SU-DHL-6 (cell line): ENCODE results near the gene SASS6.

Source experiments
- H2AFZ ChIP-seq: fragments of 200-600 bp; sonication (generic); 2 replicates; pipeline ENCODE4 v1.6.1; 2014; ENCODE audit warnings: low read depth, mild to moderate bottlenecking, moderate library complexity, mixed read lengths, antibody characterized with exemption, low read length; ENCODE audit not compliant: severe bottlenecking
- H3F3A ChIP-seq: fragments of 200-600 bp; shearing (Covaris generic); 2 replicates; pipeline ENCODE4 v1.6.0; 2016; ENCODE audit warnings: antibody characterized with exemption, mild to moderate bottlenecking; ENCODE audit not compliant: insufficient read depth
- H3K27ac ChIP-seq: fragments of 200-600 bp; sonication (generic); 2 replicates; pipeline ENCODE4 v1.5.1; 2016; ENCODE audit warnings: low read depth, mild to moderate bottlenecking, low read length, moderate library complexity, mixed read lengths
- H3K27me3 ChIP-seq: fragments of 200-600 bp; sonication (generic), shearing (Covaris generic); 2 replicates; pipeline ENCODE4 v1.6.0; 2014; ENCODE audit warnings: mild to moderate bottlenecking, low read length
- H3K36me3 ChIP-seq: fragments of 200-600 bp; sonication (generic); 2 replicates; pipeline ENCODE4 v1.6.1; 2014; ENCODE audit warnings: mild to moderate bottlenecking, low read length, mixed read lengths
- H3K4me2 ChIP-seq: fragments of 300-600, 200-600 bp; shearing (Covaris generic), sonication (generic); 2 replicates; pipeline ENCODE4 v1.6.0; 2014; ENCODE audit warnings: low read length, low read depth, mild to moderate bottlenecking; ENCODE audit not compliant: poor library complexity, severe bottlenecking
- H3K4me3 ChIP-seq: fragments of 200-600 bp; sonication (generic); 2 replicates; pipeline ENCODE4 v1.5.1; 2014; ENCODE audit warnings: antibody characterized with exemption, low read length, mild to moderate bottlenecking, mixed read lengths; ENCODE audit not compliant: insufficient read depth, poor library complexity, severe bottlenecking
- H3K79me2 ChIP-seq: fragments of 200-600 bp; sonication (generic); 2 replicates; pipeline ENCODE4 v1.6.1; 2014; ENCODE audit warnings: mild to moderate bottlenecking, low read length, moderate library complexity; ENCODE audit not compliant: insufficient read depth
- H3K9ac ChIP-seq: fragments of 200-600 bp; sonication (generic); 2 replicates; pipeline ENCODE4 v1.7.0; 2014; ENCODE audit warnings: mild to moderate bottlenecking, low read length
- H3K9me2 ChIP-seq: fragments of 200-600 bp; sonication (generic); replicated peaks from 2 replicates; pipeline ENCODE4 v1.6.1; 2014; ENCODE audit warnings: low read length; ENCODE audit not compliant: insufficient read depth
- H3K9me3 ChIP-seq: fragments of 200-600 bp; sonication (generic); 2 replicates; pipeline ENCODE4 v1.6.1; 2014; ENCODE audit warnings: low read length, mixed read lengths; ENCODE audit not compliant: insufficient read depth
- H4K20me1 ChIP-seq: fragments of 200-600 bp; sonication (generic); 2 replicates; pipeline ENCODE4 v1.6.1; 2014; ENCODE audit warnings: low read depth, mild to moderate bottlenecking, antibody characterized with exemption, low read length, moderate library complexity, mixed read lengths
- EZH2phosphoT487 ChIP-seq: fragments of 200-600 bp; sonication (generic), shearing (Covaris generic); conservative IDR thresholded peaks from 2 replicates; pipeline ENCODE4 v1.6.1; 2018; ENCODE audit warnings: mild to moderate bottlenecking, antibody characterized with exemption, low read length, moderate library complexity, mixed read lengths
- TF ChIP-seq, protein P1 (sequence below): fragments of 200-600 bp; sonication (generic); IDR thresholded peaks from one replicate; pipeline ENCODE4 v1.5.1; 2017; ENCODE audit warnings: antibody characterized with exemption, mild to moderate bottlenecking, low read length, moderate library complexity; ENCODE audit not compliant: insufficient read depth, poor library complexity, severe bottlenecking

Gene SASS6

DNA sequence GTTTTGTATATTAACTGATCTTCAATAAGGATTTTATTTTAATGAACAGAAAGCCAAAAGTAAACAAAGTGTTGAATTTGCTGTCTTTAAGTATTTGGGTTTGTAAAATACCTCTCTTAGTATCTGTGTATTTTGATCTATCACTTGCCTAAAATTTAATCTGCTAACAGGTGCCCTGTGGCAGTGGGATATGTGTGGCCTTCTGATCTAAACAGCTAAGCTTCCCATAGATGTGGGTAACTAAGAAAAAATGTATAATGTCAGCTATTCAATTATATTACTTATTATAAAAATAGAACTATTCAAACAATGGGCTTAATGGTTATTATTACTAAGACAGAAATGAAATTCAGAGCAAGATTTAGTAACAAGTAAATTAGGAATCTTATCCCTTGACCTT is 30.2 kb upstream of the SASS6 start:
- Histone ChIP-seq H3K9me2 (no peaks in the 10 kb centered on the region), H3K36me3 (no peaks in the 10 kb centered on the region), H2AFZ (no peak overlapping the region), H3K9ac (no peak overlapping the region), H3K79me2 (no peaks in the 10 kb centered on the region), H4K20me1 (no peaks in the 10 kb centered on the region), H3K4me3 (no peak overlapping the region), H3F3A (no peaks in the 10 kb centered on the region), H3K27ac (no peak overlapping the region), H3K27me3 (no peaks in the 10 kb centered on the region), H3K4me2 (no peak overlapping the region), H3K9me3 (no peaks in the 10 kb centered on the region)
- TF ChIP-seq EZH2phosphoT487 = no peak
- TF ChIP-seq, protein P1, sequence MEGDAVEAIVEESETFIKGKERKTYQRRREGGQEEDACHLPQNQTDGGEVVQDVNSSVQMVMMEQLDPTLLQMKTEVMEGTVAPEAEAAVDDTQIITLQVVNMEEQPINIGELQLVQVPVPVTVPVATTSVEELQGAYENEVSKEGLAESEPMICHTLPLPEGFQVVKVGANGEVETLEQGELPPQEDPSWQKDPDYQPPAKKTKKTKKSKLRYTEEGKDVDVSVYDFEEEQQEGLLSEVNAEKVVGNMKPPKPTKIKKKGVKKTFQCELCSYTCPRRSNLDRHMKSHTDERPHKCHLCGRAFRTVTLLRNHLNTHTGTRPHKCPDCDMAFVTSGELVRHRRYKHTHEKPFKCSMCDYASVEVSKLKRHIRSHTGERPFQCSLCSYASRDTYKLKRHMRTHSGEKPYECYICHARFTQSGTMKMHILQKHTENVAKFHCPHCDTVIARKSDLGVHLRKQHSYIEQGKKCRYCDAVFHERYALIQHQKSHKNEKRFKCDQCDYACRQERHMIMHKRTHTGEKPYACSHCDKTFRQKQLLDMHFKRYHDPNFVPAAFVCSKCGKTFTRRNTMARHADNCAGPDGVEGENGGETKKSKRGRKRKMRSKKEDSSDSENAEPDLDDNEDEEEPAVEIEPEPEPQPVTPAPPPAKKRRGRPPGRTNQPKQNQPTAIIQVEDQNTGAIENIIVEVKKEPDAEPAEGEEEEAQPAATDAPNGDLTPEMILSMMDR = no peak

DNA sequence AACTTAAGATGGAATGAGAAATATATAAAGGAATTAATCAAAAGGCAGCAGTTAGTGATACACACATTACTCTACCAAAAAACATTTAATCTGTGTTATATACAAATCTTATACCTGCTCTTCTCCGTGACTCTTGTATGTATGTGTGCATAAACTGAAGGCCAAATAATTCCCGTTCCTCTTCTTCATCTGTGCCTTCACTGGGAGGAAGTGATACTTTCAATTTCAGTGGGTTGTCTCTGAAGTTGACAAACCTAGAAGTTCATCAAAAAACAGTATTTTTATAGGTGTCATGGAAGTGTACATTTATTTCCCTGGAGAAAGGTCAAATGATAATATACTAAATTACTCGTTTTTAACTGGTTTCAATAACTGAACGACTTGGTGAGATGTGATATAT is 19.5 kb upstream of the SASS6 start:
- Histone ChIP-seq H3K36me3 (peaks cover 15% of the 10 kb centered on the region), H3K27me3 (no peaks in the 10 kb centered on the region), H3K9me2 (no peaks in the 10 kb centered on the region), H3K79me2 (no peaks in the 10 kb centered on the region), H2AFZ (no peak overlapping the region), H3K9me3 (no peaks in the 10 kb centered on the region), H3K4me3 (no peak overlapping the region), H3F3A (peaks cover 24% of the 10 kb centered on the region), H3K9ac (no peak overlapping the region), H3K27ac (no peak overlapping the region), H3K4me2 (no peak overlapping the region), H4K20me1 (no peaks in the 10 kb centered on the region)
- no peak for TF ChIP-seq EZH2phosphoT487
- TF ChIP-seq, protein P1 = no peak

DNA sequence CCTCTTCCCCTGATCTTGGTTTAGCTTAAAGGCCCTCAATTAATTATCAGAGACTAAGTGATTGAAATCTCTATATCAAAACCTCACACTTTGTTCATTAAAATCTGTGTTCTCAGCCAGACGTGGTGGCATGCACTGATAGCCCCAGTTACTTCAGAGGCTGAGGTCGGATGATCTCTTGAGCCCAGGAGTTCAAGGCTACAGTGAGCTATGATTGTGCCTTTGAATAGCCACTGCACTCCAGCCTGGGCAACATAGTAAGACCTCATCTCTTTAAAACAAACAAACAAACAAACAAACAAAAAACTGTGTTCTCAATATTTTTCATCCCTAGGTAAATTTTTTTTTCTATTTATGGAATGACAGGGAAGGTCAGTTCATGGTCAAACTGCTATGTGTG is 18.9 kb upstream of the SASS6 start:
- no peaks in the 10 kb centered on the region for H3K9me2 ChIP-seq
- H2AFZ ChIP-seq = no peak overlapping the region
- no peak overlapping the region for H3K4me2 ChIP-seq
- peaks cover 24% of the 10 kb centered on the region for H3F3A ChIP-seq
- TF ChIP-seq, protein P1 = no peak
- no peak for TF ChIP-seq EZH2phosphoT487
- no peaks in the 10 kb centered on the region for H3K9me3 ChIP-seq
- no peak overlapping the region for H3K4me3 ChIP-seq
- H4K20me1 ChIP-seq = no peaks in the 10 kb centered on the region
- no peak overlapping the region for H3K9ac ChIP-seq
- no peaks in the 10 kb centered on the region for H3K27me3 ChIP-seq
- H3K36me3 ChIP-seq = peaks cover 15% of the 10 kb centered on the region
- H3K27ac ChIP-seq = no peak overlapping the region
- H3K79me2 ChIP-seq = no peaks in the 10 kb centered on the region

DNA sequence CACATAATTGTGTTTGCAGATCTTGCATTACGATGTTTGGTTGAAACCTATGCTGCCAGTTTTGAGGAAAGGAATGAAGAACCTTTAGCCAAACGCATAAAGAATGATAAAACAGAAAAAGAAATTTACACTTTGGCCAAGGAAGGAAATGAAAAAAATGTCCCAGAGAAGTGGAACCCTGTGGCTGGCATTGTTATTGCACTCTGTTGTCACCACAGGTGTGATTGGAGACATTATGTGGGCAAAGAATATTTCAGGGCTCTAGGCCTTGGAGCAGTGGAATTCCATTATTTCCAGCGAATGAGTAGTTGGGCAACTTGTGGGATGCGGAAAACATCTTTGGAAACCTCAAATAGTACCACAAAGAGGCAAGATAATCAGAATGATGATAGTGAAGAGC is 15.1 kb upstream of the SASS6 start:
- TF ChIP-seq, protein P1 = no peak
- no peak for TF ChIP-seq EZH2phosphoT487
- Histone ChIP-seq H3K9me2 (no peaks in the 10 kb centered on the region), H3K36me3 (peaks cover 36% of the 10 kb centered on the region), H3F3A (peaks cover 15% of the 10 kb centered on the region), H3K4me2 (no peak overlapping the region), H3K27ac (no peak overlapping the region), H3K9me3 (no peaks in the 10 kb centered on the region), H4K20me1 (no peaks in the 10 kb centered on the region), H3K79me2 (no peaks in the 10 kb centered on the region), H3K4me3 (no peak overlapping the region), H3K9ac (no peak overlapping the region), H3K27me3 (no peaks in the 10 kb centered on the region), H2AFZ (no peak overlapping the region)
